HK-2 (cell line): ENCODE measurements around the gene TBCD.

ENCODE experiments used
- DNase-seq: peaks from one replicate; pipeline ENCODE4 v3.0.0-alpha.2; 2018; ENCODE audit not compliant: unreplicated experiment

Gene TBCD

GRCh38 chr17:82751571-82752370 is at the start of gene TBCD:
Gene TBCD (plus strand): TSS chr17:82752065. CDS start chr17:82752194, 129 bp downstream.
- DNase-seq: peak; percentile 87

DNA sequence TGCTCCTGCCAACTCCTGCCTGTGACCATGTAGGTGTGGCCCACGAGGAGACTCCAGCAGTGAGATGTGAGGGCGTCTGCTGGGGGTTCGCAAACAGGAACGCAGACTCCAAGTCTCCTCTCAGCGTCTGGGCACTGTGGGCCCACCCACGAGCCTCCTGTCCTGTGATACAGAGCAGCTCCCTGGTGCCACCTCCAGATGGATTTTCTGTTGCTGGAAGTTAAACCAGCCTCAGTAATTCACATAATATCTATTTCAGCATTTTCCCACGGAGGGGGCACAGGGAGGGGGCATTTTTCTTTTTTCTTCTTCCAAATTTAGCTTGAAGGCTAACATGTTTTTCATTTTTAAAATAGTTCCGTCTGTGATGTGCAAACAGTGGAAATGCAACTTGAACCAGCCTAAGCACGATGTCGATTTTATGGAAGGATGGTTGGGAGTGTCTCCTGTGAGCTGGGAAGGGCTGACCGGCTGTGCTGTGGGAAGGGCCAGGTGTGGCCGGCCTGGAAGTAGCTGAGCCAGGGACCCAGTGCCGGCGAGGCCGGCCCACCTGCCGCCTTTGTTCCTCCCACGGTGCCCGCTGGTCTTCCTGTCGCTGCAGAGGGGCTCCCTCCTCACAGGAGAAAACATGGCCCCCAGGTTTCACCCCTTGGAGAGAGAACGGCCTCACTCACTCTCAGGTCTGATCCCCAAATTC is 49.5 kb upstream of the TBCD start:
- no peak for DNase-seq

GRCh38 chr17:82703036-82703745 is 48.7 kb upstream of the TBCD start:
- DNase-seq: no peak

DNA sequence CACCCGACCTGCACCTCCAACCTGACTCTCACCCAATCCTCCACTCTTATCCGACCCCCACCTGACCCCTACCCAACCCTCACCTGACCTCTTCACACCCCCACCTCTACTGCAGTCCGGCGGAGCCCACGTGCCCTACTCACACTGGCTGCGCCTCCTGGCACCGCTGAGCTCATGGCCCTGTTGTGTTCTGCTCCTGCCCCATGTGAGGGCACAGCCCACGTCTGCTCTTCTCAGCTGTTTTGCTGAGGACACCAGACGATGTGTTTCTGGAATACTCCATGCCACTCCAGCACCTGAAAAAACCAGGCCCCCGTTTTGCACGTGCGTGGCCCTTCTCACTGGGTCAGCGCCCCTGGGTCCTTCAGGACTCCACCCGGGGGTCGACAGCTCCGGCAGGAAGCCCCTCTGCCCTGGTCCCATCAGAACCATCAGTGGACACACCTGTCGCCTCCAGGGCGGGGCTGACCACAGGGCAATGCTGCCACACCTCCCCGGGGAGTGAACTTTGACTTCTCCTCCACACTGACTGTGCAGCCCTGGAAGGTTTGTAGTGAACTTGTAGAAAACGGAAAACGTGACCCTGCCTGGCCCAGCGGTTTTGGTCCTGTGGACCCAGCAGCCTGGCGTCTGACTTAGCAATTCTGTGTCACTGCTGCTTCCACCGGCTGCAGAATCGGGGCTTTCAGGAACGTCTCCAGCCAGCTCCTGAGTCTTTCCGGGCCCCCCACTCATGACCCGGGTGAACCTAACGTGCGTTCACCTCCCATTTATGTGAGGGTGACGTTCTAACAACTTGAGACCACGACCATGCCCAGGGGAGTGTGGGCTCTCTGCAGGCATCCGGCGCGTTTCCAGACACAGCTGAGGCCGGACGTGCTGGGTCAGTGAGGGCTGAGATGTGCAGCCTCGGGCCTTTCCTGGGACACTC is 47.7 kb upstream of the TBCD start:
- DNase-seq: no peak

- no peak for DNase-seq
Observed at GRCh38 chr17:82704886-82705285, 47.0 kb upstream of the TBCD start.

DNA sequence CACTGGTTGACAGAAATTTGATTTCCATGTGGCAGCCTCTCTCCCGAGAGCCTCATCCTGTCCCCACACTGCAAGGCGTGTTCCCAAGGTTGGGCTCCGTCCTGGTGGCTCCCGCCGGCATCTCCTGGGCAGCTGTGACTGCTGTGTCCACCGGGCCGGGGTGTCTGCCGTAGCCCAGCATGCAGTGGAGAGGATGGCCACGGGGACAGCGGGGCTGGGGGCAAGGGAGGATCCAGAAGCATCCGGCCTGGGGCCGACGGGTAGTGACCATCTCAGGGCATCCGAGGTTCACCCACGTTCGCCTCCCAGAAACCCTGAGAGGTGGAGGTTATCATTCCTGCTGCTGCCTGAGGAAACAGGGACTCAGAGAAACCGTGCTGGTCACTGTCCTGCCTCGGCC is 46.1 kb upstream of the TBCD start:
- DNase-seq: no peak

DNA sequence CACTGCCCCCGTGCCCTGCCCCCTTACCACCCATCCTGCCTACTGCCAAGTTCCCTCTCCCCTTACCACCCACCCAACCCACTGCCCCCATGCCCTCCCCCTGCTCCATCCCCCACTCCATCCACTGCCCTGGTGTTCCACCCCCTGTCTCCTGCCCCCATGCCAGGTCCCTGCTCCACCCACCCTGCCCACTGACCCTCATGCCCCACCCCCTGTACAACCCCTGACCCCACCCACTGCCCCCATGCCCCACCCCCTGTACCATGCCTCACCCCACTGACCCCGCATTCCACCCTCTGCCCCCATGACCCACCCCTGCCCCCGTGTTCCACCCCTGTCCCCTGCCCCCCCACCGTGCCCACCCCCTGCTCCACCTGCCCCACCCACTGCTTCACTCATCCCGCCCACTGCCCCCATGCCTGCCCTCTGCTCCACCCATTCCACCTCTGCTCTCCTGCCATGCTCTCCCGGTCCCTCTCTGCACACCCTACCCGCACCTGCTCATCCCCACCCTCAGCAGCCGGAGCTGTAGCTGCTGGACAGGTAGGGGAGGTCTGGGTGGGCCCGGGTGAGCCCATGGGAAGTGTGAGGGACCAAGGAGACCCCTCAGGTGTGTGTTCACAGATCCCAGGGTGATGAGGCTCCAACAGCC is 42.7 kb upstream of the TBCD start:
- no peak for DNase-seq

DNA sequence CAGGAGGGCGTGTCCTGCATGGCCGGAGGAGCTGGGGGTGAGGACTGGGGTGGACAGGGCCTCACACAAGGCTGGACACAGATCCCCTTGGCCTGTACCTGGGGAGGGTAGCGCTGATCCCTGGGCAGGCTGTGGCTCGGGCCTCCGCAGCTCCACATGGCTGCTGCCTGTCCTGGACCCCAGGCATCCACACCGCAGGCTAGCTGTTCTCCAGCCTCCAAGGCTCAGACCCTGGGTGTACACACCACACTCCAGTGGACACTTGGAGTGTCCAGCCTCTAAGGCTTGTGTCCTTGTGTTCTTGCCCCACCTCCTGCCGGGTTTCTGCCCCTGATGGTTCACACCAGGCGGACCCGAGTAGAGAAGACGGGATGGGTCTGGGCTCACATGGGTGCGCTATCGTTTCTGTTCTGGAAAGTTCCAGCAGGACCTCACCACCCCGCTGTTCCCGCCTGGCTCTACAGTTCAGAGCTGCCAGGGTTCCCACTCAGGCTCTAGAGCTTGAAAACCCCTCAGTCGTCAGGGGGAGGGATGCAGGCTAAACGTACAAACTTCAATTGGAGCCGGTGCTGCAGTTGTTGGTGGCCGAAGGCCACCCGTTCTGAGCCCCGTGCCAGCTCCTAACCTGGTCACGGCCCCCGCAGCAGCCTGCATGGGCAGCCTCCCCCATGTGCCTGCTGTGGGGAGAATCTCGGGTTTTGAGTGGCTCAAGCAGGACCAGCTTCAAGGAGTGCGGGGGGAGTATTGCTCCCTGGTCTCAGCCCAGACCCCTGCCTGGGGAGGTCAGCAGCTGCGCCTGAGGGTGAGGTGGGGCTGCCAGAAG is 42.0 kb upstream of the TBCD start:
- DNase-seq: no peak

GRCh38 chr17:82710499-82711232 is 41.2 kb upstream of the TBCD start:
- DNase-seq: no peak

- no peak for DNase-seq
Observed at GRCh38 chr17:82713071-82713723, 38.7 kb upstream of the TBCD start.

DNA sequence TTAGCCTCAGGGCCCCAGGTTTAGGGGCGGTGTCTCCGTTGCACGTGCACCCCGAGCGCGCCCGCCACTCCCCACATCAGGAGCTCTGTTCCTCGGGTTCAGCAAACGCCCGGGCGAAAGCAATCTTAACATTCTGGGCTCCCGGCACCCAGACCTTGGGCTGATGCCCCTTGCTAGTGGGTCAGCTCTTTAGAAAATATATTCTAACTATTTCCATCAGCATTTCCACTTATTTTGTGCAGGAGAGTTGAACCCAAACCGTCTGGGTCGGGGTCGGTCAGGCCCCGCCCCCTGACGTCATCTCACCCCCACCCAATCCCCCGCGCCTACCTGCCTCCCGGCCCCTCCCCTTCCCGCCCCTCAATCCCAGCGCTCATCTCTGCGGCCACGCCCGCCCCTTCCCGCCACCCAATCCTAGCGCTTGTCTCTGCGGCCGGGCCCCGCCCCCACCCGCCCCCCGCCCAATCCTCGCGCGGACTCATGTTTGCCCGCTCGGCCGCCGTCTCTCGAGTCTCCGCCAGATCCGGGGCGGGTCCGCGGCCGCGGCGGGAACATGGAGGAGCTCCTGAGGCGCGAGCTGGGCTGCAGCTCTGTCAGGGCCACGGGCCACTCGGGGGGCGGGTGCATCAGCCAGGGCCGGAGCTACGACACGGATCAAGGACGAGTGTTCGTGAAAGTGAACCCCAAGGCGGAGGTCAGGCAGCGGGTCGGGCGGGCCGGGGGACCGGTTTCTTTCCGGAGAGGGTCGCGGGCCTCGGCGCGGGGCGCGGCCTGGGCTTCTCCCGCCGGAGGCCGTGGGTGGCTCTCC is 35.5 kb upstream of the TBCD start, which contains the start of gene FN3KRP:
TSS of gene FN3KRP (plus strand) at position 504 of the 808 bp plus-strand sequence. CDS start at position 554, 50 bp downstream.
- peak; percentile 92 for DNase-seq

GRCh38 chr17:82718986-82719685 is 32.7 kb upstream of the TBCD start:
- DNase-seq: no peak

- DNase-seq: no peak
Observed at GRCh38 chr17:82720204-82720603, 31.7 kb upstream of the TBCD start.

DNA sequence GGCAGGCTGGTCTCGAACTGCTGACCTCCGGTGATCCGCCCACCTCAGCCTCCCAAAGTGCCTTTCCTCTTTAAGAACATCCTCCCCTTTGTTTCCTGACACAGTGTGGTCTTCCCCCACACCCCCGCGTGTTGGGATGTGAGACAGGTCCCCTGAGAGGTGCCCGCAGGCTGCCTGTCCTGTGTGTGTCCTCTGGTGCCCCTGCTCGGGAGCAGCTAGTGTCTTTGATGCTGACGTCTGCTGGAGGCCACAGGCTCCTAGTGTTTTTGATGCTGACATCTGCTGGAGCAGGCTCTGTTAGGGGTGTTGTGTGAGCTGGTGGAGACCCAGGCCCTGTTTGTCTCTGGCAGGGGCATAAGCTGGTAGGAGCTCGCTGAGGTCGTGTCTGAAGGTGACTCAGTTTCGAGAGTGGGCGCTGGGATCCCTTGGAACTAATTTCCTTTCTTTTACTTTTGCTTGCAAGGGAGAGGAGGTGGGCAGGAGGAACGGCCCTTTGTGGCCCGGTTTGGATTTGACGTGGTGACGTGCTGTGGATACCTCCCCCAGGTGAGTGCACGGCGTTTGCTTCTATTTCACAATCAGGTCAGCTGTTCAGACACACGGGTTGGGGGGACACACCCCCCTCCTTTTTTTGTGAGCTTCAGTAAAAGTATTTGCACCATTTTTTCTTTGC is 29.4 kb upstream of the TBCD start:
- no peak for DNase-seq

GRCh38 chr17:82723169-82723807 is 28.6 kb upstream of the TBCD start:
- DNase-seq: no peak

- no peak for DNase-seq
Observed at GRCh38 chr17:82726427-82726826, 25.4 kb upstream of the TBCD start.
